ENCODE data around the gene FKBP1A. TPM values are rescaled to one million over a fixed set of nuclear protein-coding genes. Genes with fewer than 3 reads are reported as not detected.

FKBP1A gene
- total and polyA plus RNA-seq, 2 donors from 2014 or later: 220 to 260 TPM

GRCh38 chr20:1388253-1388652 lies 4.6 kb downstream of the FKBP1A start:
- H3K36me3 ChIP-seq (ENCODE audit: control insufficient read depth in 2 of 3, insufficient read depth in 3 of 3, low read length in 3 of 3): no peaks in the 10 kb centered on the region
- no peak overlapping the region for H3K9ac ChIP-seq (ENCODE audit: low read length in 3 of 3)
- DNase-seq: no peak
- TF ChIP-seq, protein P1, sequence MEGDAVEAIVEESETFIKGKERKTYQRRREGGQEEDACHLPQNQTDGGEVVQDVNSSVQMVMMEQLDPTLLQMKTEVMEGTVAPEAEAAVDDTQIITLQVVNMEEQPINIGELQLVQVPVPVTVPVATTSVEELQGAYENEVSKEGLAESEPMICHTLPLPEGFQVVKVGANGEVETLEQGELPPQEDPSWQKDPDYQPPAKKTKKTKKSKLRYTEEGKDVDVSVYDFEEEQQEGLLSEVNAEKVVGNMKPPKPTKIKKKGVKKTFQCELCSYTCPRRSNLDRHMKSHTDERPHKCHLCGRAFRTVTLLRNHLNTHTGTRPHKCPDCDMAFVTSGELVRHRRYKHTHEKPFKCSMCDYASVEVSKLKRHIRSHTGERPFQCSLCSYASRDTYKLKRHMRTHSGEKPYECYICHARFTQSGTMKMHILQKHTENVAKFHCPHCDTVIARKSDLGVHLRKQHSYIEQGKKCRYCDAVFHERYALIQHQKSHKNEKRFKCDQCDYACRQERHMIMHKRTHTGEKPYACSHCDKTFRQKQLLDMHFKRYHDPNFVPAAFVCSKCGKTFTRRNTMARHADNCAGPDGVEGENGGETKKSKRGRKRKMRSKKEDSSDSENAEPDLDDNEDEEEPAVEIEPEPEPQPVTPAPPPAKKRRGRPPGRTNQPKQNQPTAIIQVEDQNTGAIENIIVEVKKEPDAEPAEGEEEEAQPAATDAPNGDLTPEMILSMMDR (IDR thresholded peaks at IDR 0.05; ENCODE audit: borderline replicate concordance, extremely low read depth, insufficient read depth): no peak
- intact Hi-C loops (cut with DNase I): no loop called here
- H3K4me3 ChIP-seq (ENCODE audit: low read length in 3 of 3): no peak overlapping the region
- no peak for FAIRE-seq
- no peaks in the 10 kb centered on the region for H3K9me3 ChIP-seq (ENCODE audit: control insufficient read depth in 2 of 3, insufficient read depth in 1 of 3, low read length in 3 of 3)
- no peaks in the 10 kb centered on the region for H3K27me3 ChIP-seq (ENCODE audit: control insufficient read depth, insufficient read depth, low read length)
- no peak overlapping the region for H3K27ac ChIP-seq (ENCODE audit: low read depth in 2 of 2, low read length in 2 of 2)
- H3K4me1 ChIP-seq (ENCODE audit: control insufficient read depth in 2 of 3, insufficient read depth in 2 of 3, low read depth in 1 of 3, low read length in 3 of 3): peaks cover 0 to 34% (median 23%) of the 10 kb centered on the region in 3 donors

GRCh38 chr20:1386323-1386722 lies 6.5 kb downstream of the FKBP1A start:
- H3K4me1 ChIP-seq (ENCODE audit: control insufficient read depth in 2 of 3, insufficient read depth in 2 of 3, low read depth in 1 of 3, low read length in 3 of 3): peaks cover 0 to 28% (median 17%) of the 10 kb centered on the region in 3 donors
- H3K36me3 ChIP-seq (ENCODE audit: control insufficient read depth in 2 of 3, insufficient read depth in 3 of 3, low read length in 3 of 3): no peaks in the 10 kb centered on the region
- DNase-seq (no peak), FAIRE-seq (no peak)
- TF ChIP-seq, protein P1 (IDR thresholded peaks at IDR 0.05; ENCODE audit: borderline replicate concordance, extremely low read depth, insufficient read depth): no peak
- H3K9me3 ChIP-seq (ENCODE audit: control insufficient read depth in 2 of 3, insufficient read depth in 1 of 3, low read length in 3 of 3): no peaks in the 10 kb centered on the region
- intact Hi-C loops (cut with DNase I): no loop called here
- no peak overlapping the region for H3K4me3 ChIP-seq (ENCODE audit: low read length in 3 of 3)
- no peak overlapping the region for H3K27ac ChIP-seq (ENCODE audit: low read depth in 2 of 2, low read length in 2 of 2)
- no peak overlapping the region for H3K9ac ChIP-seq (ENCODE audit: low read length in 3 of 3)
- H3K27me3 ChIP-seq (ENCODE audit: control insufficient read depth, insufficient read depth, low read length): no peaks in the 10 kb centered on the region

DNA sequence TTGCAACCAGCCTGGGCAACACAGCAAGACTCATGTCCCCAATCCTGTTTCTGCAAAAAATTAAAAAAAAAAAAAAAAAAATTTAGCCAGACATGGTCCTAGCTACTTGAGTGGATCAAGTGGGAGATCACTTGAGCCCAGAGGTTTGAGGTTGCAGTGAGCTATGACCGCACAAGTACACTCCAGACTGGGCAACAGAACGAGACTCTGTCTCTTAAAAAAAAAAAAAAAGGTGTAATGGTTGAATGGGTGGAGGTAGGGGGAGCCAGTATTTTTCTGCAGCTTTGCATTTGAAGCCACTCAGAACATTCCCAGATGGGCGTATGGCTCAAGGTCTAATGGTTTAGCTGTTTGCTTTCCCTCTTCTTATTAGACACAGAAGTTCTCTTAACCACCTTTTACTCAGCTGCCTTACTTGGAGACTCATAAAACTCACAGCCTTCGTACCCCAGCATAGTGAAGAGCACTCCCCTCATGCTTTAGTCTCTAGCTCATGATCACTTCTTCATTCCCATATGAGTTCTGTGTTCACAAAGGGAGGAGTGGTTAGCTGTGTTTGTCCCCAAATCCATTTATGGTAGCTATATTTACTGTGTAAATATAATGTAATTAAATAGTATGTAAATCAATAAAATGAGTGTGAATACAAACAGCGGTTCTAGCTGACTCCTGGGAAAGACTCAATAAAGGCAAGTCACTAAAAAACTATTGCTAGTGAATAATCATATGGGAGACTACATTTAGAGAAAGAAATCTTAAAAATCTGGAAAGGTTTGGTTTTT lies 9.0 kb downstream of the FKBP1A start:
- no peak overlapping the region for H3K27ac ChIP-seq (ENCODE audit: low read depth in 2 of 2, low read length in 2 of 2)
- H3K4me3 ChIP-seq (ENCODE audit: low read length in 3 of 3): no peak overlapping the region
- peaks cover 0 to 9% (median 5%) of the 10 kb centered on the region in 3 donors for H3K4me1 ChIP-seq (ENCODE audit: control insufficient read depth in 2 of 3, insufficient read depth in 2 of 3, low read depth in 1 of 3, low read length in 3 of 3)
- DNase-seq (no peak), FAIRE-seq (no peak)
- TF ChIP-seq, protein P1 (IDR thresholded peaks at IDR 0.05; ENCODE audit: borderline replicate concordance, extremely low read depth, insufficient read depth): no peak
- intact Hi-C loops (cut with DNase I): no loop called here
- no peaks in the 10 kb centered on the region for H3K9me3 ChIP-seq (ENCODE audit: control insufficient read depth in 2 of 3, insufficient read depth in 1 of 3, low read length in 3 of 3)
- H3K36me3 ChIP-seq (ENCODE audit: control insufficient read depth in 2 of 3, insufficient read depth in 3 of 3, low read length in 3 of 3): no peaks in the 10 kb centered on the region
- no peaks in the 10 kb centered on the region for H3K27me3 ChIP-seq (ENCODE audit: control insufficient read depth, insufficient read depth, low read length)
- H3K9ac ChIP-seq (ENCODE audit: low read length in 3 of 3): no peak overlapping the region

Measured in kidney (tissue), 14 donors.